Brain pericyte (primary cell): ENCODE measurements around the gene SHC1.

ENCODE experiments used
- DNase-seq: peaks from one replicate; pipeline ENCODE4 v3.0.0-alpha.2; 2012; ENCODE audit warnings: low read depth, low spot score

Gene SHC1

DNA sequence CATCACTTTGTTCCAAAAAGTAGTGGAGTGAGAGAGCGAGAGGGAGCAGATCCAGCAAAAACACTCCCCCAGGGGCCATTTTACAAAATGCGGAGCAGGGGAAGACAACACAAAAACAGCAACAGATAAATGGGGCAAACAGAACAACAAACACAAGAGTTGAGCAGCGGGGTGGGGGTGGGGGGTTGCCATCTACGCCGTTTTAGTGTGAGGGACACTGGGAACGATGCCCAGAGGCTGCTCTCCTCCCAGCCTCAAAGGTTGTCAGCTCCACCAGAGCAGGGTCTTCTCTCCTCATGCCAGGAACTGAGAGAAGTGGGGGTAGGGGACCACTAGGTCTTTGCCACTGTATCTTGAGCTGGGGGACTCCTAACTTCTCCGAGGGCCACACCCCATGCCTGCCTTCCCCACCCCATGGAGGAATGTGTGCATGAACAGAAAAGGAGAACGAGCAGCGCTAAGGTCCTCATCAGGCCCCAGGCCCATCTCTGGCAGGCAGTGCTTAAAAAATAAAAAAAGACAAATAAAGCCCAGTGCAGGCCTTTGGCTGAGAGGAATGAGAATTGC lies 13.4 kb downstream of the SHC1 start:
- DNase-seq, result no peak

- no peak for DNase-seq
Observed at GRCh38 chr1:154956544-154956941, 14.0 kb downstream of the SHC1 start.

DNA sequence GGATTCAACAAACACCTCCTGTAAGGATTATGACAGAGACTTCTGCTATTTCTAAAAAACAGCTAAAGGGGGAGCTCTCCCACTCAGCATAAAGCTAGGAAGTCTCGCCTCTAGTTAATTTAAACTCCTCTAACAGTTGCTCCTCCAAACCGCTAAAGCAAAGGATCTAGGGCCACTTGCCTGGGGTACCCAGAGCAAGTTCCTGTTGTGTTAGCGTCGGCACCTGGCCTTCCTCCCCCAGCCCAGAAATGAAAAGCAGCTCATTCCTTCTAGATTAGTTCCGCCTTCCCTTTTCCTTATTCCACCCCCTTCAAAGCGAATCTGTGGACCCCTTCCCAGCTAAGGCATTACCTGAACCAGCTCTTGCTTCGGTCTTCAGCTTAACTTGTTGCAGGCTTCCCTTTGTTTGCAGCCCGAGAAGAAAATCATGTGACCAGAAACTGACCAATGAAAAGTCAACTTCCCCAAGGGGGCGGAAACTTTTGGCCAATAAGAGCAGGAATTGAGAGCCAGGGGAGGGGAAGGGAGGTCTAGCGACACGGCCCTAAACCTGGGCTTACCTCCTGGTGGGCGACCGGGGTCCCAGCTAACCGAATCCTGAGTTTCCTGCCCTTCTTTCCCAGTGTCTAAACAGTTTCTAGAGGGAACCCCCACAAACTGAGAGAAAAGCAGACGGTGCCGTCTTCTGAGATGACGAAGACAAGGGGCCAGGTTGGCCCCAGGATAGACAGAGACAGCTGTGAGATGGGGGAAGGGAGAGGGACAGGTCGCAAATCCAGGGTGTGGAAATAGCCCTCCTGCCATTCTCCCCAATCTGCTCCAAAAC lies 14.6 kb downstream of the SHC1 start, which contains the start of gene PBXIP1:
TSS of gene PBXIP1 (minus strand) at position 382 of the 826 bp plus-strand sequence. CDS start 2,378 bp downstream, outside the sequence.
- peak; percentile 60 for DNase-seq

DNA sequence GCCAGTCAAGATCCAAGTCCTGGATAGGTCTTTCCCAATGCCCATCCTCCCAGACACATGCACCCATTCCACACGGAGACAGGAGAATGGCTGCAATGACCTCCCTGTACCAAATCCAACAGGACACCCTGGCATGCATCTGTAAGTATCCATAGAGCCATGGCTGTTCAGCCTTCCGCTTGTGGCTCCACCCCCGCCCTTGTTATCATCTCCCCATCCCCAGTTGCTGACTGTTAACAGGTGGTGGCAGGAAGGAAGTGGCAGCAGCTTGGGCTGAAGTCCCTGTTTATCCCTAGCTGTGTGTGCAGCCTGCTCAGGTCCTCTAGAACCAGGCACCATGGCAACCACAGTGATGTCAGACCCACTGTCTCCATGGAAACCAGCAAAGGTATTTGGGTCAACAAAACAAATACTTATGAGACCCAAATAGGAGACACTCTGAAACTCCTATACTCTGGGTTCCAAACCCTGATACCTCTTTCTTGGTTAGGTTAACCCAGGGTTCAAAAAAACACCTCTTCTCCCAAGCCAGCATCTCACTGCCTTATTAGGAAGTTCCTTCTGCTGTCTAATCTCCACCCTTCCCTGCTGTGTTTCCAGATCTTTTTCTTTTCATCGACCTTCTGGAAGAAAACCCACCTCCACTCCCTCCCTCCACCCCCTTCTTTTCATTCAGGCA lies 15.4 kb downstream of the SHC1 start:
- no peak for DNase-seq

DNA sequence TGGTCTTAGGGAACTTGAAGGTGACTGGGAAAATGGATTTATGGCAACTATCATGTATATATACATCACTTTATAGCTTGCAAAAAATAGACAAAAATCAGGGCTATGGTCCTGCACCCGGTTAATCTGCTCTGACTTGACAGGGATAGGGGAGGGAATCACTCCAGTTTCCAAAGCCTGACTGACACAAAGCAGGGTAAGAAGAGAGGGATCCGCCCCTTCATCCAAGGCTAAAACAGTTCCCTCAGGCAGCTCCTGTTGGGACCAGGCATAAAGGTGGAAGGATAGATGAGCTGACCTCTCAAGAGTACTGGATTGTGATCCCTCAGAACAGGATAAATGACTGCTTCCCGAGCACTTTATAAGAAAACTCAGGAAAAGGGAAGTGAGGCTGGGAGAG lies 16.0 kb downstream of the SHC1 start:
- no peak for DNase-seq

DNA sequence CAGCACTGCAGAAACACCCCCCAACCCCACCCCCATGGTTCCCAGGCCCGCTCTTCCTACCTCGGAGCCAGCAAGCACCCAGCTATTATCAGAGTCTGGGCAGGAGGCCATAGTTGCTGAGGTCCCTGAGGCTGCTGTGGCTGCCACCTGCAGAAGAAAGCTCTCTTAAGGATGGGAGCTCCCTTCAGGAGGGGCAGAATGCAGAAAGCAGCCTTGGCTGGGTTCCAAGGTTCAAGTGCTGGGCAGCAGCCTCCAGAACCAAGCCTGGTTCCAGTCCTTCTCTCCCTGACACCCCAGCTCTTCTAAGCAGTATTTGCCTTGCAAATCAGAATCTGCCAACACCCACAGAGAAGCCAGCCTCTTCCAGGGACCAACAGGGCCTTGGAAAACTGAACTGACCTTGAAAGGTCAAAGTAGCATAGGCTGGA lies 16.9 kb downstream of the SHC1 start:
- no peak for DNase-seq

DNA sequence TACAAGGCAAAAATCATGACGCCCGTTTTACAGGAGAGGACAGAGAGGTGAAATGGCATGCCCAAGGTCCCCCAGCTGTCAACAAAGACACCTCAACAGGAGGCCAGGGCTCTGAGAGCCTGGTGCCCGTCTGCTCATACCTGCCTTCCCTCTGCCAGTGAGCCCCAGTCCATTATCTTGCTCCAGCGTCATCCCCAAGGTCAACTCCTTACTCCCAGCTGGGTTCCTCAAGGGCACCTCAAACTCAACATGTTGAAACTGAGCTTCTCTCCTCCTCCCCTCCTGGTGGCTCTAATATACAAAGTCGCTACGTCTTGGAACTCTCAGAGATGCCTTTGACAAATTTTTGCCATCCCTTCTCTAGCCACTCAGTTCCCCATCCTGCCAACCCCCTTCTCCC lies 17.9 kb downstream of the SHC1 start:
- no peak for DNase-seq

- DNase-seq, result no peak
Observed at GRCh38 chr1:154951901-154952657, 18.5 kb downstream of the SHC1 start.

GRCh38 chr1:154948079-154948478 lies 22.5 kb downstream of the SHC1 start:
- DNase-seq, result no peak

GRCh38 chr1:154945962-154946850 lies 24.3 kb downstream of the SHC1 start:
- no peak for DNase-seq

DNA sequence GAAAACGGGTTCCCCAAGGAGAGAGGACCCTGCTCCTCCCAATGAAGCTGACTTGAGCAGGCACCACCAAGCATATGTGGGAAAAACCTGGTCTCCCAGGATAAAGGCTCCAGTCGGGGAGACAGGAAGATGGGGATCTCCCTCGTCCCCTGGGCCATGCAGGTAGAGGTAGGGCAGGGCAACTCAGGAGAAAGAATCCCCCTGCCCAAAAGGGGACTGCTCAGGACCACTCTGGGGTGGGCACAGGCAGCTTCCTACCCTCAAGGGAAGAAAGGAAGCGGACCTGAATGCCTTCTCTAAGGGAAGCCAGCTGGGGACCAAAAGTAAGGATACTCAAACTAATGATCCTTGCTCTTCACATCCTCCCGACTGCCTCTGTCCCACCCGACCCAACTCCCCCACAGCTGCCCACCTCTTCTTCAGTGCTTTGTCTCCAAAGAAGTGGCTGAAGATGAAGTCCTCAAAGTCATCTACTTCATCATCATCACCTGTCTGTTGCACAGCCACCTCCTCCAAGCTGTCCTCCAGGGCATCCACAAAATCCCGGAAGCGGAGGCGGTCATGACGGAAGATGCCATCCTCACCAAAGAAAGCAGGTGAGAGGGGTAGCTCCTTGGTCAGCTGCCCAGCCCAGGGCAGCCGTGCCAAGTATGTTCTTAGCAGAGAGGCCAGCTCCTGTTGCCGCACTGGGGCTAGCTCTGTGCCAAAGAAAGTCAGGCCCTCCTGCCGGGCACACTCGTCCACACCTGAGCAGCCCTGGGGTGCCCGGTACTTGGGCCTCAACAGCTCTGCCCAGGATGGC lies 25.2 kb downstream of the SHC1 start:
- no peak for DNase-seq

DNA sequence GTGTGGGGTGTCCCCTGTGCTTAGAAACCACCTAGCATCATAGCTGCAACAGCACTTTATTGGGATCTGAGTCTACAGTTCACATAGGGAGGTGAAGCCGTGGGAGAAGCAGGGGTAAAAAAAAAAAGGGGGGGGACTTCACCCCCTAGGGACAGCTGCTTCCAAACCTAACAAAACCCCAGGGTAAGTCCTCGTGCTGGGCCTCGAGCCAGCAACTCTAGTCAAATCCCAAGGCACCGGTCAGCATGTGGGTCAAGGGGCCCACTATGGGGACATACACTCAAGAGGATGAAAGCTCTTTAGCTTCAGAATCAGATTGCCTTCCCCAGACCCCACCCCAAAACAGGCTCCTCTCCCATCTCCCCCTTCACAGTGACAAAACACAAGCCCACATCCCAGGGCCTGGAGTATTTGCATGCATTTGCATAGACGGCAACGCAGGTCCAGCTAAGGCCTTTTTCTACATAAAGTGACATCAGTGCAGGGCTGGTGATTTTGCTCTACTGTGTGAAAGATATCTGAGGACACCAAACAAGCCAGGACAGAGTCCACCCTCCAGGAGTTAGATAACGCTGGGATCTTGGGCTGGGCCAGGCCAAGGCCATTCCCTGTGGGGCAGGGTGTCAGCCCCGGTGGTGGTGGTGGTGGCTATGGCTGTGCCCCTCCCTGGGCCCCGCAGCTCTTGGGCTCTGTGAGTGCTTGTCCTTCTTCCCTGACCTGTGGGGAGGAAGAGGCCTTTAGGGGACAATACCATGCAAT lies 26.0 kb downstream of the SHC1 start:
- DNase-seq, result no peak

- no peak for DNase-seq
Observed at GRCh38 chr1:154943649-154944400, 26.7 kb downstream of the SHC1 start.

DNA sequence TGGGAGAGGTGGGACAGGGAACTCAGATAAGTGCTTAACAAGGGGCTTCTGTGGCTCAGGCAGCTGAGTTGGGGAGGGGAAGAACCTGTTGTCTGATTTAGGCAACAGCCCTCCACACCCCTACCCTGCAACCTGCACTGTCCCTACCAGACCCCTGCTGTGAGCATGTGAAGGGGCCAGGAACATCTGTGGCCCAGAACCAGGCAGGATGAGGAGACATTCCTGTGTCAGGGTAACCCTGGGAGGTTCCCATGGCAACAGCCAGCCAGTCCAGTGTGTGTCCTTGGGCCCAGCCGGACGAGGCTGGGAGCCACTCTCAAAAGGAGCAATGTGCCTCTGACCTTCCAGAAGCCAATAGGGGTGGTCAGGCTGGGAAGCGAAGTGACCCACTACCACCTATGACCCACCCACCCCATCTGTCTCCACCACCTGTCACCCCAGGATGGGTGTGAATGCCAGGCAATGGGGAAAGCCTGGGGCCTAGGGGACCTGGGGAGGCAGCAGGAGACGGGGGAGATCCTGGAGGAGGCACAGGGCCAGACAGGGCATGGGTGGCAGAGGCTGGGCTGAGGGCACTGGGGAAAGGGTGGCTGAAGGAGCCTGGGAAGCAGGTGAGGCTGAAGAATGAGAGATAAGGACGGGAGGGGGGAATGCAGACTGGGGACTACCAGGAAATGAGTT lies 29.1 kb downstream of the SHC1 start:
- DNase-seq, result no peak

GRCh38 chr1:154940651-154941194 lies 29.8 kb downstream of the SHC1 start:
- no peak for DNase-seq

DNA sequence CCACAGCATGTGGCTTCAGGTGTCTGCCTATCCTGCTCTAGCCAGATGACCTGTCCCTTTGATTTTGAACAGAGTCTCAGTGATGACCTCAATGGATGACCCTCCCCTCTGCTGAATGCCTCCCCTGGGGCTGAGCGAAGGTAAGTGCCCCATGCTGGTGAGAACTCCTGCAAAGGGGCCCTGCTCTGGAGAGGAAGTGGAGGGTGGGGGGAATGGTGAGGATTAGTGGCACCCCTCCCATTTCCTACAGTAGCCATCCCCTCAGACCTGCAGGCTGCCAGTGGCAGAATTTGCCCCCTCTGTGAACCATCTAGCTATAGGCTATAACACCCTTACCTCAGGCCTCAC lies 30.4 kb downstream of the SHC1 start:
- DNase-seq, result no peak

DNA sequence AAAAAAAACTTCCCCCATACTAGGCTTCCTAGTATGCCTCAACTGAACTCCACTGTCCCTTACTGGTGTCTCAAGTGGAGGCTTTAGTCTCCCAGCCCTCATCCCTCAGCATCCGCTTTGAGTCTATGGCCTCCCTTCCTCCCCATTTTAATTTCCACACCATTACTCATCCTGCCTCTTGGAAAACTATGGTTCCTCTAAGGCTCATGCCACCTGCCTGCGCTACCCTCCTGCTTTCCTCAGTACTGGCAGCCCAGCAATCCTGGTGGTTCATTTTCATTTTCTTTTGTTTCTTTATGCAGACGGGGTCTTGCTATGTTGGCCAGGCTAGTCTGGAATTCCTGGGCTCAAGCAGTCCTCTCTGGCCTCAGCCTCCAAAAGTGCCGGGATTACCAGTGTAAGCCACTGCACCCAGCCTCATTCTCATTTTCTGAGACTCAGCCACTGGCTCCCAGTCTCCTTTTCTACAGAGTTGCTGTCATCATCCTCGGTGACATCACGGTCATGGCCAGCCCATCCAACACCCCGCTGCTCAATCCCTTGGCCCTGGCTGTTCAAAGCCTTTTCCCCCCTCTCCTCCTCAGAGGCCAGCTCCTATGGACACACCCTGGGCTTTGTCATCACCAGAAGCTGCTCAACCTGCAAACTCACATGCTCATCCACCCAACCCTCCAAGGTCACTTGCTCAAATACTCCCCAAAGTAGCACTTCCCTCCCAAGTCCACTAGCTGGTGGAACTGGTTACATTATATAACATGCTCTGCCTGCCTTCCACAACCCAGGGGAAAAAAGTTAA lies 31.7 kb downstream of the SHC1 start:
- no peak for DNase-seq
